Suprapubic skin (tissue), 3 donors: Measurements from ENCODE around the gene NPEPL1.

Source experiments
- POLR2A ChIP-seq, 2 donors: fragments of 450-650 bp; IDR thresholded peaks; one replicate each; pipeline ENCODE4 v1.6.1; 2017; ENCODE audit warnings: antibody characterized with exemption in 2 of 2, mild to moderate bottlenecking in 2 of 2, moderate library complexity in 2 of 2
- TF ChIP-seq, protein P1 (sequence below), 2 donors: fragments of 200-600 bp in 1 of 2; fragments of 450-650 bp in 1 of 2; sonication (generic) in 1 of 2; IDR thresholded peaks; one replicate each; pipeline ENCODE4 v1.5.1; 2016 to 2019; ENCODE audit warnings: antibody characterized with exemption in 2 of 2, mild to moderate bottlenecking in 1 of 2, moderate library complexity in 1 of 2

DNA sequence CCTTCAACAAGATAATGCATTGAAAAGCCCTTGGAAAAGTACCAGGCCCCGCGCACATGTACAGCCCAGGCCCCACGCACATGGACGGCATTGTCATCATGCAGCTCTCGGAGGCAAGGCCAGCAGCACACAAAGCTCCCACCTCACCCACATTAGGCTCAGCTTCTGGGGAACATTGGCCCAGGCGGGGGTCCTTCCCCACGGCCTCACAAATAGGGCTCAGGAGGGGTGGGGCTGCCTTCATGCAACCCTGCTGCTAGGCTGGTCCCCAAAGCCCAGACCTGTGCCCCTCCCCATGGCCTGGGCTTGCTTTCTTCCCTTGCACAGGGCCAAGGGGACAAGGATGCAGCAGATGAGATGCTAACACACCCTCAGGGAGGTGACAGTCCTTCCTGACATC lies 26.7 kb downstream of the NPEPL1 start:
- TF ChIP-seq, protein P1, sequence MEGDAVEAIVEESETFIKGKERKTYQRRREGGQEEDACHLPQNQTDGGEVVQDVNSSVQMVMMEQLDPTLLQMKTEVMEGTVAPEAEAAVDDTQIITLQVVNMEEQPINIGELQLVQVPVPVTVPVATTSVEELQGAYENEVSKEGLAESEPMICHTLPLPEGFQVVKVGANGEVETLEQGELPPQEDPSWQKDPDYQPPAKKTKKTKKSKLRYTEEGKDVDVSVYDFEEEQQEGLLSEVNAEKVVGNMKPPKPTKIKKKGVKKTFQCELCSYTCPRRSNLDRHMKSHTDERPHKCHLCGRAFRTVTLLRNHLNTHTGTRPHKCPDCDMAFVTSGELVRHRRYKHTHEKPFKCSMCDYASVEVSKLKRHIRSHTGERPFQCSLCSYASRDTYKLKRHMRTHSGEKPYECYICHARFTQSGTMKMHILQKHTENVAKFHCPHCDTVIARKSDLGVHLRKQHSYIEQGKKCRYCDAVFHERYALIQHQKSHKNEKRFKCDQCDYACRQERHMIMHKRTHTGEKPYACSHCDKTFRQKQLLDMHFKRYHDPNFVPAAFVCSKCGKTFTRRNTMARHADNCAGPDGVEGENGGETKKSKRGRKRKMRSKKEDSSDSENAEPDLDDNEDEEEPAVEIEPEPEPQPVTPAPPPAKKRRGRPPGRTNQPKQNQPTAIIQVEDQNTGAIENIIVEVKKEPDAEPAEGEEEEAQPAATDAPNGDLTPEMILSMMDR (IDR thresholded peaks at IDR 0.05), result no peak
- no peak for TF ChIP-seq POLR2A (IDR thresholded peaks at IDR 0.05)
